K562 (cell line): ENCODE measurements around the gene CPLANE2. TPM values are rescaled to one million over a fixed set of nuclear protein-coding genes. Genes with fewer than 3 reads are reported as not detected.

Experiments used
- ATAC-seq: fragments of 200-7000 bp; cut with Tn5 transposase; 3 replicates; pipeline ENCODE4 v1.9.1; 2020; ENCODE audit warnings: moderate library complexity
- BruUV-seq: library from RNA; stranded (reverse); fragments of 400-500 nt; replicated peaks from 2 replicates; lab custom pipeline; 2021; lab: Mats Ljungman, UMichigan
- CTCF ChIA-PET: fragments of 300-600 bp; formaldehyde crosslinking; extraction: SDS; loops from one replicate; lab custom pipeline; 2021; ENCODE audit warnings: low intra/inter-chr PET ratio; lab: Yijun Ruan, JAX
- POLR2A ChIA-PET: fragments of 300-600, 350-650 bp; sonication (Branson Sonifier 250); formaldehyde crosslinking; extraction: SDS; loops from one replicate; lab custom pipeline; 2021; ENCODE audit warnings: antibody characterized with exemption, inconsistent platforms; lab: Yijun Ruan, JAX
- DNase-seq, 4 experiments: peaks; one replicate each; pipeline versions ENCODE4 v3.0.0 to v3.0.0-alpha.2; 2011 to 2018; ENCODE audit warnings: low spot score in 3 of 4, mixed read lengths in 3 of 4; ENCODE audit errors: extremely low read depth in 1 of 4
- FAIRE-seq: peaks from 2 replicates; lab custom pipeline; 2011; peaks lifted over from hg19 to GRCh38; lab: Jason Lieb, UNC
- H2AFZ ChIP-seq: 2 replicates; pipeline ENCODE4 v1.6.0; 2011; ENCODE audit warnings: low read depth, low read length, control low read depth, inconsistent platforms
- H3K27ac ChIP-seq: fragments of 200-600 bp; 3 replicates; pipeline ENCODE4 v1.8.0; 2011; ENCODE audit warnings: low read depth, mild to moderate bottlenecking, control low read depth, inconsistent platforms, low read length, moderate library complexity, mixed read lengths; ENCODE audit errors: extremely low read depth
- H3K27me3 ChIP-seq, 2 experiments: fragments of 300-600 bp in 1 of 2; 2 replicates in 1 of 2; 3 replicates in 1 of 2; pipeline versions ENCODE4 v1.6.0 to v1.8.0; 2011; ENCODE audit warnings: inconsistent platforms in 2 of 2, low read length in 2 of 2, mild to moderate bottlenecking in 1 of 2, mixed read lengths in 1 of 2, moderate library complexity in 1 of 2; ENCODE audit not compliant: control insufficient read depth in 2 of 2, insufficient read depth in 2 of 2
- H3K36me3 ChIP-seq: fragments of 300-600 bp; 3 replicates; pipeline ENCODE4 v1.8.0; 2011; ENCODE audit warnings: mild to moderate bottlenecking, low read length, inconsistent platforms; ENCODE audit not compliant: control insufficient read depth, insufficient read depth
- H3K4me1 ChIP-seq, 2 experiments: fragments of 200-600 bp in 1 of 2; replicated peaks in 1 of 2; 2 replicates in 1 of 2; 3 replicates in 1 of 2; pipeline versions ENCODE4 v1.5.1 to v1.8.0; 2011; ENCODE audit warnings: inconsistent platforms in 2 of 2, low read length in 2 of 2, mild to moderate bottlenecking in 1 of 2, mixed read lengths in 1 of 2, moderate library complexity in 1 of 2; ENCODE audit not compliant: control insufficient read depth in 2 of 2, insufficient read depth in 2 of 2
- H3K4me2 ChIP-seq: 2 replicates; pipeline ENCODE4 v1.6.1; 2011; ENCODE audit warnings: low read length, control low read depth, inconsistent platforms, mixed read lengths; ENCODE audit not compliant: insufficient read depth
- H3K4me3 ChIP-seq: fragments of 200-600 bp; sonication (generic), shearing (Covaris generic); 2 replicates; pipeline ENCODE4 v1.5.1; 2016; ENCODE audit warnings: control low read depth, inconsistent platforms
- H3K79me2 ChIP-seq: fragments of 200-600 bp; 3 replicates; pipeline ENCODE4 v1.8.0; 2011; ENCODE audit warnings: low read length, inconsistent platforms; ENCODE audit not compliant: control insufficient read depth, insufficient read depth
- H3K9ac ChIP-seq, 2 experiments: 2 replicates each; pipeline versions ENCODE4 v1.6.0 to v1.6.1; 2011; ENCODE audit warnings: low read depth in 2 of 2, low read length in 2 of 2, control low read depth in 1 of 2, inconsistent platforms in 1 of 2, mild to moderate bottlenecking in 1 of 2, mixed read lengths in 1 of 2; ENCODE audit not compliant: insufficient read depth in 1 of 2
- H3K9me1 ChIP-seq: one replicate; pipeline ENCODE4 v1.6.0; 2011; ENCODE audit warnings: inconsistent platforms, mild to moderate bottlenecking, low read length, moderate library complexity; ENCODE audit not compliant: control insufficient read depth, insufficient read depth
- H3K9me3 ChIP-seq: replicated peaks from 2 replicates; pipeline ENCODE4 v1.5.1; 2011; ENCODE audit warnings: low read depth, low read length, inconsistent platforms; ENCODE audit not compliant: control insufficient read depth, insufficient read depth
- H4K20me1 ChIP-seq: replicated peaks from 2 replicates; pipeline ENCODE4 v1.6.1; 2011; ENCODE audit warnings: low read length, inconsistent platforms, mixed read lengths; ENCODE audit not compliant: control insufficient read depth, insufficient read depth
- ATF7 ChIP-seq: fragments of 450-650 bp; IDR thresholded peaks from 2 replicates; pipeline ENCODE4 v1.7.1; 2014; ENCODE audit warnings: mild to moderate bottlenecking, moderate library complexity
- CTBP1 ChIP-seq: fragments of 450-650 bp; IDR thresholded peaks from 2 replicates; pipeline ENCODE4 v1.6.1; 2016; ENCODE audit warnings: borderline replicate concordance
- CXXC5 ChIP-seq: fragments of 250-450 bp; sonication (Bioruptor Pico); IDR thresholded peaks from 2 replicates; pipeline ENCODE4 v1.8.0; 2022; ENCODE audit warnings: inconsistent platforms, mild to moderate bottlenecking, moderate library complexity
- DDX20 ChIP-seq: fragments of 450-650 bp; IDR thresholded peaks from 2 replicates; pipeline ENCODE4 v1.6.1; 2016; ENCODE audit warnings: missing genetic modification characterization, low read depth, mild to moderate bottlenecking, missing compliant biosample characterization, moderate library complexity
- FOXP1 ChIP-seq: sonication (generic); formaldehyde crosslinking; IDR thresholded peaks from 2 replicates; pipeline ENCODE4 v1.8.0; 2022; ENCODE audit warnings: mild to moderate bottlenecking, missing genetic modification reagents
- HBP1 ChIP-seq: fragments of 450-650 bp; formaldehyde crosslinking; IDR thresholded peaks from 2 replicates; pipeline ENCODE4 v1.4.0; 2022; ENCODE audit warnings: missing genetic modification characterization
- KHSRP ChIP-seq: fragments of 450-650 bp; IDR thresholded peaks from 2 replicates; pipeline ENCODE4 v1.6.1; 2017
- NBN ChIP-seq: fragments of 450-650 bp; IDR thresholded peaks from 2 replicates; pipeline ENCODE4 v1.6.1; 2016; ENCODE audit warnings: low read depth, mild to moderate bottlenecking
- SRF ChIP-seq, 2 experiments: fragments of 250-450, 450-650 bp in 1 of 2; sonication (Bioruptor Pico) in 1 of 2; sonication (generic) in 1 of 2; formaldehyde crosslinking; IDR thresholded peaks; 2 replicates each; pipeline versions ENCODE4 v1.5.0 to v1.5.1; 2020 to 2022; ENCODE audit warnings: mild to moderate bottlenecking in 1 of 2, missing genetic modification reagents in 1 of 2
- SUPT5H ChIP-seq: fragments of 450-650 bp; IDR thresholded peaks from 2 replicates; pipeline ENCODE4 v1.6.1; 2016
- TRIM24 ChIP-seq, 2 experiments: fragments of 450-650 bp; IDR thresholded peaks; 2 replicates each; pipeline ENCODE4 v1.6.1; 2016
- ZFX ChIP-seq: sonication (generic); formaldehyde crosslinking; IDR thresholded peaks from 2 replicates; pipeline ENCODE4 v1.8.0; 2022; ENCODE audit warnings: mild to moderate bottlenecking, missing genetic modification reagents, moderate library complexity
- WGBS: fragments of 100-300 bp; shearing (Covaris generic); methylation state at CpG from one replicate; pipeline ENCODE4 v1.1.6; 2016; ENCODE audit warnings: low coverage, mixed read lengths; ENCODE audit not compliant: insufficient coverage; ENCODE audit errors: missing lambda C conversion rate; 5-methylcytosine and 5-hydroxymethylcytosine counted together
- in situ Hi-C: fragments of 300-500 bp; cut with MboI; formaldehyde crosslinking; loops from 4 replicates; pipeline ENCODE4 v1.15.0; 2018; ENCODE audit warnings: inconsistent platforms, mixed read lengths
- intact Hi-C: fragments of 100-400 bp; cut with micrococcal nuclease; formaldehyde crosslinking; loops from 2 replicates; pipeline ENCODE4 v1.14.2; 2022
- polyA plus RNA-seq, 8 experiments: library from polyadenylated mRNA; depleted of rRNA in 4 of 8; stranded (reverse) in 5 of 8; unstranded in 3 of 8; fragments of >200 nt; fragmentation: Nextera tagmentation in 2 of 8; fragmentation: Illumina TruSeq in 1 of 8; extraction: Ambion mirVana in 2 of 8; extraction: Trizol in 1 of 8; gene quantifications; 2 replicates each; pipeline versions ENCODE4 v1.2.1 to v1.2.3, GENCODE V29; 2011 to 2014; ENCODE audit warnings: inconsistent platforms in 1 of 8, missing spikeins in 1 of 8
- total RNA-seq, 7 experiments: library from RNA; depleted of rRNA in 6 of 7; stranded (reverse); fragments of >200 nt in 6 of 7; fragmentation: Illumina TruSeq in 2 of 7; extraction: Trizol in 2 of 7; gene quantifications; 2 replicates each; pipeline versions ENCODE4 v1.2.1 to v1.2.3, GENCODE V29; 2011 to 2021; ENCODE audit warnings: low replicate concordance in 1 of 7

The CPLANE2 gene
- total and polyA plus RNA-seq, 9 of the 15 experiments (the other 6 are each of a cell fraction or from before 2014, with no cell fraction given), result 0.17 to 20.9 (median 8.1) TPM

GRCh38 chr1:16217061-16217785 lies 19.8 kb downstream of the CPLANE2 start:
- intact Hi-C loops (loop anchor here (1.0 kb wide), 1 partner anchor 20 kb away; the partner anchor contains the start of gene CPLANE2), in situ Hi-C loops (no loop called here)
- DNase-seq (peak; percentile 99 to 100 (median 100)), ATAC-seq (peak; percentile 97), FAIRE-seq (peak; percentile 93)
- Histone ChIP-seq H2AFZ (peak overlapping the region; percentile 94), H3K9ac (peak overlapping the region; percentile 55 to 86), H3K79me2 (no peaks in the 10 kb centered on the region), H3K9me1 (peaks cover 3% of the 10 kb centered on the region), H3K36me3 (no peaks in the 10 kb centered on the region), H4K20me1 (no peaks in the 10 kb centered on the region), H3K27ac (peak overlapping the region; percentile 4; the same call in 2 of the 3 replicates), H3K4me3 (peak overlapping the region; percentile 41), H3K4me1 (peaks cover 15 to 32% of the 10 kb centered on the region in 2 experiments; a peak in 4 of 5 replicates), H3K4me2 (peak overlapping the region; percentile 81), H3K9me3 (no peaks in the 10 kb centered on the region), H3K27me3 (no peaks in the 10 kb centered on the region)
- TSS peak; percentile 91 for BruUV-seq
- ChIA-PET POLR2A (interaction anchor here (0.6 to 3.3 kb wide), 13 partner anchors 9 to 210 kb away, joined by 3 to 21 read pairs (median 3); partner anchors contain the start of gene CPLANE2), CTCF (no interaction called here)
- 2% methylated on average over 28 of the region's 46 CpGs for WGBS
- TF ChIP-seq TRIM24 (IDR thresholded peaks at IDR 0.05) (peak in 1 of 2 experiments; percentile 61; a peak in 1 of 4 replicates), KHSRP (no peak), DDX20 (tag) (no peak), NBN (peak; percentile 69), ATF7 (peak; percentile 35; the same call in 1 of the 2 replicates), CTBP1 (no peak), SRF (CRISPR knock-in tag; IDR thresholded peaks at IDR 0.05) (peak in 1 of 2 experiments; percentile 64; a peak in 1 of 4 replicates), SUPT5H (peak; percentile 43; the same call in 1 of the 2 replicates), CXXC5 (CRISPR knock-in tag) (peak; percentile 22; the same call in 1 of the 2 replicates), FOXP1 (CRISPR knock-in tag) (0 out of 2 replicates have a peak, but pooled peaks have one; percentile 62), ZFX (peak; percentile 52), HBP1 (CRISPR knock-in tag) (no peak)
